MM.1S (cell line): Measurements from ENCODE around the gene IP6K2.

Experiments
- EZH2 ChIP-seq: fragments of 300-600 bp; sonication (generic); optimal IDR thresholded peaks from 2 replicates; pipeline ENCODE3; 2017; ENCODE audit warnings: low read depth, mild to moderate bottlenecking, antibody characterized with exemption, low read length, mixed read lengths
- TF ChIP-seq, protein P1 (sequence below): fragments of 300-600 bp; sonication (generic); IDR thresholded peaks from 2 replicates; pipeline ENCODE4 v1.5.1; 2016; ENCODE audit warnings: antibody characterized with exemption, low read length, mixed read lengths

DNA sequence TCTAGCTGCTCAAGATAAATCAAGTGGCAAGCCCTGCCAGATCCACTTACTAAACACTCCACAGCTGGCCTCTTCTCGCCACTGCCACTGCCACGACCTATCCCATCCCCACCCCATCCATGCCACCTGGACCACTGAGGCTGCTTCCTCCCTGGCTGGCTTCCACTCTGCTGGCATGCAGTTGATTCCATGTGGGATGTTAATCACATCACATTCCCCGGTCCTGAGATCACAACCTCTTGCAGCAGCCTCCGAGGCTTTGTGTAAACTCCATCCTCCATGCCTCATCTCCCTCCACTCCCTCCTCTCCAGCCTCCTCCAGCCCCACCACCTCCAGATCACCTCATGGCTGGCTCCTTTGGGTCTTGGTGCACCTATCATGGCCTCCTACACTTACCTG, 39.0 kb downstream of the IP6K2 start:
- TF ChIP-seq, protein P1, sequence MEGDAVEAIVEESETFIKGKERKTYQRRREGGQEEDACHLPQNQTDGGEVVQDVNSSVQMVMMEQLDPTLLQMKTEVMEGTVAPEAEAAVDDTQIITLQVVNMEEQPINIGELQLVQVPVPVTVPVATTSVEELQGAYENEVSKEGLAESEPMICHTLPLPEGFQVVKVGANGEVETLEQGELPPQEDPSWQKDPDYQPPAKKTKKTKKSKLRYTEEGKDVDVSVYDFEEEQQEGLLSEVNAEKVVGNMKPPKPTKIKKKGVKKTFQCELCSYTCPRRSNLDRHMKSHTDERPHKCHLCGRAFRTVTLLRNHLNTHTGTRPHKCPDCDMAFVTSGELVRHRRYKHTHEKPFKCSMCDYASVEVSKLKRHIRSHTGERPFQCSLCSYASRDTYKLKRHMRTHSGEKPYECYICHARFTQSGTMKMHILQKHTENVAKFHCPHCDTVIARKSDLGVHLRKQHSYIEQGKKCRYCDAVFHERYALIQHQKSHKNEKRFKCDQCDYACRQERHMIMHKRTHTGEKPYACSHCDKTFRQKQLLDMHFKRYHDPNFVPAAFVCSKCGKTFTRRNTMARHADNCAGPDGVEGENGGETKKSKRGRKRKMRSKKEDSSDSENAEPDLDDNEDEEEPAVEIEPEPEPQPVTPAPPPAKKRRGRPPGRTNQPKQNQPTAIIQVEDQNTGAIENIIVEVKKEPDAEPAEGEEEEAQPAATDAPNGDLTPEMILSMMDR = no peak
- TF ChIP-seq EZH2 = no peak
